ENCODE measurements around the gene GP1BB.

- TF ChIP-seq NFYA (IDR thresholded peaks at IDR 0.05; ENCODE audit: borderline replicate concordance, low read depth, low read length) (no peak), EP300 (IDR thresholded peaks at IDR 0.05; ENCODE audit: borderline replicate concordance in 1 of 2, control insufficient read depth in 1 of 2, low read depth in 2 of 2, low read length in 2 of 2) (no peak), TCF3 (IDR thresholded peaks at IDR 0.05; ENCODE audit: borderline replicate concordance, insufficient read depth, low read depth, low read length) (no peak), CHD4 (IDR thresholded peaks at IDR 0.05) (no peak), SIX5 (IDR thresholded peaks at IDR 0.05; ENCODE audit: low read depth, low read length, severe bottlenecking) (no peak), REST (IDR thresholded peaks at IDR 0.05; ENCODE audit: low read depth, low read length) (no peak), ZBED1 (IDR thresholded peaks at IDR 0.05; ENCODE audit: borderline replicate concordance) (no peak), ZZZ3 (IDR thresholded peaks at IDR 0.05; ENCODE audit: control insufficient read depth, insufficient read length, low read depth) (no peak), WRNIP1 (IDR thresholded peaks at IDR 0.05; ENCODE audit: borderline replicate concordance, low read depth, low read length) (no peak)
Observed at GRCh38 chr22:19727310-19728150, 4.2 kb downstream of the GP1BB start.
